OCI-LY7 (cell line): Measurements from ENCODE around the gene PRCD. TPM values are rescaled to one million over a fixed set of nuclear protein-coding genes. Genes with fewer than 3 reads are reported as not detected.

Experiments used
- BruUV-seq: library from RNA; stranded (reverse); fragments of 400-500 nt; replicated peaks from 2 replicates; lab custom pipeline; 2021; lab: Mats Ljungman, UMichigan
- CTCF ChIA-PET: fragments of 300-600 bp; sonication (Branson Sonifier 250); formaldehyde crosslinking; loops from one replicate; lab custom pipeline; 2022; ENCODE audit warnings: antibody characterized with exemption; ENCODE audit not compliant: unreplicated experiment; lab: Charles Lee
- POLR2A ChIA-PET: fragments of 300-600 bp; sonication (Branson Sonifier 250); formaldehyde crosslinking; loops from one replicate; lab custom pipeline; 2022; ENCODE audit warnings: antibody characterized with exemption; lab: Charles Lee
- DNase-seq: peaks from one replicate; pipeline ENCODE4 v3.0.0-alpha.2; 2015; ENCODE audit warnings: low spot score
- H2AFZ ChIP-seq: fragments of 200-600 bp; sonication (generic), shearing (Covaris generic); 2 replicates; pipeline ENCODE4 v1.6.1; 2014; ENCODE audit warnings: mild to moderate bottlenecking, antibody characterized with exemption, low read length, moderate library complexity
- H3K27ac ChIP-seq: fragments of 200-600 bp; sonication (generic); 2 replicates; pipeline ENCODE4 v1.5.1; 2014; ENCODE audit warnings: mixed run types, low read depth, mild to moderate bottlenecking, moderate library complexity, low read length, inconsistent platforms; ENCODE audit not compliant: poor library complexity, severe bottlenecking
- H3K36me3 ChIP-seq: fragments of 200-600 bp; sonication (generic); 2 replicates; pipeline ENCODE4 v1.6.1; 2014; ENCODE audit warnings: mild to moderate bottlenecking, antibody characterized with exemption, low read length, moderate library complexity, mixed read lengths; ENCODE audit not compliant: insufficient read depth
- H3K4me1 ChIP-seq: fragments of 200-600 bp; sonication (generic); 2 replicates; pipeline ENCODE4 v1.5.1; 2014; ENCODE audit warnings: mild to moderate bottlenecking, low read length; ENCODE audit not compliant: insufficient read depth, poor library complexity, severe bottlenecking
- H3K4me2 ChIP-seq: fragments of 200-600 bp; sonication (generic); 2 replicates; pipeline ENCODE4 v1.6.1; 2014; ENCODE audit warnings: mild to moderate bottlenecking, low read length
- H3K4me3 ChIP-seq: fragments of 200-600 bp; sonication (generic); 2 replicates; pipeline ENCODE4 v1.5.1; 2014; ENCODE audit warnings: mild to moderate bottlenecking, low read depth, low read length; ENCODE audit not compliant: poor library complexity, severe bottlenecking
- H3K79me2 ChIP-seq: fragments of 200-600 bp; sonication (generic); 2 replicates; pipeline ENCODE4 v1.6.1; 2016; ENCODE audit warnings: low read depth, mild to moderate bottlenecking, low read length, moderate library complexity, mixed read lengths; ENCODE audit not compliant: insufficient read depth
- H3K9me2 ChIP-seq: fragments of 200-600 bp; sonication (generic); 2 replicates; pipeline ENCODE4 v1.6.1; 2016; ENCODE audit warnings: mild to moderate bottlenecking, low read length, mixed read lengths; ENCODE audit not compliant: insufficient read depth
- H3K9me3 ChIP-seq: fragments of 200-600 bp; sonication (generic); 2 replicates; pipeline ENCODE4 v1.6.1; 2014; ENCODE audit warnings: mild to moderate bottlenecking, mixed run types, low read length, mixed read lengths
- H4K20me1 ChIP-seq: fragments of 200-600 bp; sonication (generic); 2 replicates; pipeline ENCODE4 v1.6.1; 2014; ENCODE audit warnings: mild to moderate bottlenecking, antibody characterized with exemption, low read length, moderate library complexity, mixed read lengths; ENCODE audit not compliant: insufficient read depth
- CTCF ChIP-seq: fragments of 200-600 bp; sonication (generic); conservative IDR thresholded peaks from 2 replicates; pipeline ENCODE4 v1.5.1; 2014; ENCODE audit warnings: mild to moderate bottlenecking, antibody characterized with exemption, low read length, moderate library complexity, mixed read lengths
- EZH2phosphoT487 ChIP-seq: fragments of 200-600 bp; sonication (generic); IDR thresholded peaks from 2 replicates; pipeline ENCODE4 v1.6.1; 2018; ENCODE audit warnings: low read depth, borderline replicate concordance, mild to moderate bottlenecking, mixed run types, antibody characterized with exemption, low read length, moderate library complexity, mixed read lengths
- intact Hi-C: fragments of 100-400 bp; cut with micrococcal nuclease; formaldehyde crosslinking; loops from one replicate; pipeline ENCODE4 v1.10.0; 2022; ENCODE audit not compliant: unreplicated experiment
- total RNA-seq, 2 experiments: library from RNA; depleted of rRNA in 1 of 2; stranded (reverse); fragments of >200 nt in 1 of 2; shearing (Covaris generic) in 1 of 2; gene quantifications; 2 replicates each; pipeline ENCODE4 v1.2.3, GENCODE V29; 2014 to 2022

The PRCD gene
- total RNA-seq, 2 experiments from 2014 or later: 5.7 to 15.9 TPM

GRCh38 chr17:76556765-76557367 is 17.0 kb downstream of the PRCD start:
- Histone ChIP-seq H2AFZ (peak overlapping the region; percentile 92), H3K4me1 (peaks cover 52% of the 10 kb centered on the region), H3K36me3 (peaks cover 42% of the 10 kb centered on the region), H3K9me2 (no peaks in the 10 kb centered on the region), H4K20me1 (peaks cover 32% of the 10 kb centered on the region), H3K4me3 (peak overlapping the region; percentile 77), H3K9me3 (no peaks in the 10 kb centered on the region), H3K79me2 (peaks cover 53% of the 10 kb centered on the region), H3K4me2 (peak overlapping the region; percentile 84), H3K27ac (peak overlapping the region; percentile 59)
- POLR2A ChIA-PET: interaction anchor here (0.6 to 5.4 kb wide), 11 partner anchors 10 to 1020 kb away, joined by 3 to 53 read pairs (median 3); no protein-coding TSS in a partner anchor
- no peak for DNase-seq
- intact Hi-C loops: loop anchor here (1.0 to 5.0 kb wide), 2 partner anchors 29 to 115 kb away; no protein-coding TSS in a partner anchor
- TF ChIP-seq CTCF: no peak
- TF ChIP-seq EZH2phosphoT487: no peak
- BruUV-seq: TSS peak; percentile 75
- CTCF ChIA-PET: interaction anchor here (0.7 to 2.3 kb wide), 8 partner anchors 10 to 203 kb away, joined by 3 to 11 read pairs (median 4); partner anchors contain the start of gene PRPSAP1

GRCh38 chr17:76557368-76558197 is 17.7 kb downstream of the PRCD start:
- DNase-seq: peak; percentile 100
- Histone ChIP-seq H3K36me3 (peaks cover 48% of the 10 kb centered on the region), H3K9me2 (no peaks in the 10 kb centered on the region), H3K79me2 (peaks cover 58% of the 10 kb centered on the region), H3K27ac (peak overlapping the region; percentile 59), H3K9me3 (no peaks in the 10 kb centered on the region), H3K4me3 (peak overlapping the region; percentile 77), H3K4me1 (peaks cover 54% of the 10 kb centered on the region), H3K4me2 (peak overlapping the region; percentile 84), H2AFZ (peak overlapping the region; percentile 92), H4K20me1 (peaks cover 33% of the 10 kb centered on the region)
- no peak for TF ChIP-seq EZH2phosphoT487
- peak; percentile 81 for TF ChIP-seq CTCF
- intact Hi-C loops: loop anchor here (1.0 to 5.0 kb wide), 3 partner anchors 29 to 115 kb away; no protein-coding TSS in a partner anchor
- CTCF ChIA-PET: interaction anchor here (0.7 to 2.3 kb wide), 10 partner anchors 10 to 204 kb away, joined by 3 to 11 read pairs (median 4); partner anchors contain the start of genes AANAT and PRPSAP1
- POLR2A ChIA-PET: interaction anchor here (0.5 to 5.4 kb wide), 12 partner anchors 10 to 123 kb away, joined by 3 to 53 read pairs (median 3); no protein-coding TSS in a partner anchor
- TSS peak; percentile 85 for BruUV-seq
